ENCODE measurements around the gene SDK1.

The SDK1 gene

DNA sequence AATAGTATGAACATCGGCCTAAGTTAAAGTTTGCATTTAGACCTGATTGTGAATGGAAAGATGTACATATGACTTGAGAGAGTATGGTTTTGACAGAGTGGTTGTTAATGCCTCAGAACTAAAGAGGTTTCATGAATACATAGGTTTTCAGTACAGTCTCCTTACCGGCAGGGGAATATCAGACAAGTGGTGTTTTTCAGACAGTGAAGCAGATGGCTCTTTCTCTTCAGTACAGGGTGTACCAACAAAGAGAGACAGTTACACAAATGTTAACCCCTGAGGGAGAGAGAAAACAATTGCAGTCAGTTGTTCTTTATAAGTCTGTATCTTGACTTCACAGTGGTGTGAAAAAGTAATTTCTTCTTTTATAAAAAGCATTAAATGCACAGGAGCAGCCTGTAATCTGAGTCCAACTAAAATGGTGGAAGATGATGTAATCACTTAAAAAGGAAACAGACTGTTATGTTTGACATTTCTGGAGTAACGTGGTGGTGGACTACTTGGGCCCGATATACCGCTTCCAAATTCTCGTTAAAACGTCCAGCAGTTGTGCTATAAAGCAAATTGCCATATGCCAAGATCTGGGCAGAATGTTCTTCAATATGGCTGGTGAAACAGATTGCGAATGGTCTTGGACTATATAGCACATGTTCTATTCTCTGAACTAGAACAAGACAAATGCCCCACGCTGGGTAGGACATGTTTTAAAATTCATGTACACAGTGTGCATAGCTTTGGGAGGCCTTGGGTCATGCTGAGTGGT, 69.2 kb downstream of the SDK1 start:
- H3K9me3 Mint-ChIP-seq: no peaks in the 10 kb centered on the region
- H3K27me3 Mint-ChIP-seq (ENCODE audit: low read depth): no peaks in the 10 kb centered on the region
- no peak for TF ChIP-seq CTCF (IDR thresholded peaks at IDR 0.05; ENCODE audit: unreplicated experiment in 3 of 3)
- no peak overlapping the region for H3K4me3 Mint-ChIP-seq
- no peaks in the 10 kb centered on the region for H3K36me3 Mint-ChIP-seq (ENCODE audit: low read depth)
- no peak overlapping the region for H3K27ac Mint-ChIP-seq
- peaks cover 13% of the 10 kb centered on the region for H3K4me1 Mint-ChIP-seq

DNA sequence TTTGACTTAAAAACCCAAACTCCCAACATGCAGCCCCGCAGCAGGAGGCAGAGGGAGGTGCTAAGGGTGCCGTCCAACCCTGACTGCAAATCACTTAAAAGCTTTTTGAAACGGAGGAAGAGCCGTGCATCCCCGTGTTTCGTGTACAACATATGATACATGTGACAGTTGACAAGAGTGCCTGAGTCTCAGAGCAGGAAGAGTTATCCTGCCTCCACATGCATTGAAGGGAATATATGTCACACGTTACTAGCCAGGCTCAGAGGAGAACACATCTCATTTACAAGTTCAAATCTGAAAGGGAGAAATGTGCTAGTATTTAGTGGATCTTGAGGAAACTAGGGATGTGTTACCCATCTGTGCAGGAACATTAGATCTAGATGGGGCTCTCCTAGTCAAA, 69.9 kb downstream of the SDK1 start:
- Mint-ChIP-seq H3K36me3 (ENCODE audit: low read depth) (no peaks in the 10 kb centered on the region), H3K4me1 (peaks cover 13% of the 10 kb centered on the region), H3K27ac (no peak overlapping the region), H3K27me3 (ENCODE audit: low read depth) (no peaks in the 10 kb centered on the region), H3K4me3 (no peak overlapping the region), H3K9me3 (no peaks in the 10 kb centered on the region)
- no peak for TF ChIP-seq CTCF (IDR thresholded peaks at IDR 0.05; ENCODE audit: unreplicated experiment in 3 of 3)

GRCh38 chr7:3371601-3372000, 70.5 kb downstream of the SDK1 start:
- peaks cover 13% of the 10 kb centered on the region for H3K4me1 Mint-ChIP-seq
- no peaks in the 10 kb centered on the region for H3K9me3 Mint-ChIP-seq
- TF ChIP-seq CTCF (IDR thresholded peaks at IDR 0.05; ENCODE audit: unreplicated experiment in 3 of 3): no peak
- H3K27ac Mint-ChIP-seq: no peak overlapping the region
- no peaks in the 10 kb centered on the region for H3K27me3 Mint-ChIP-seq (ENCODE audit: low read depth)
- no peak overlapping the region for H3K4me3 Mint-ChIP-seq
- no peaks in the 10 kb centered on the region for H3K36me3 Mint-ChIP-seq (ENCODE audit: low read depth)

DNA sequence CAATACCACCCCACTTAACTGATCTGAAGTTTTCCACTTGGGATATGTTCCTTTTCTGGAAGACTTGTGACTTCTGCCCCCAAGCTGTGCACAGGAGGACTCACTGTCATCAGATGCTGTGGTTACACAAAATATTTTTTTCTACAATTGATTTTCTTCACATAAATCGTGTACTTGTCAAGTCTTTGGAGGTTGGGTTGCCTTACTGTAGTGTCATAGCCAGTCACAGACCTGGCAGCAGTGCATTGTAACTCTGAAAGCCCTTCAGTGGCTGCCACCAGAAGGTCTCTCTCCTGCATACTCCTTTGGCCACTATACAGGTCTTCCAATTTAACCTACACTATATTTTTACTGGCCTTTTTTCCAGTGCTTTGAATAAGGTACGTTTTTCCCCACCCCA, 73.2 kb downstream of the SDK1 start:
- TF ChIP-seq CTCF (IDR thresholded peaks at IDR 0.05; ENCODE audit: unreplicated experiment in 3 of 3): no peak
- no peak overlapping the region for H3K4me3 Mint-ChIP-seq
- peaks cover 2% of the 10 kb centered on the region for H3K27me3 Mint-ChIP-seq (ENCODE audit: low read depth)
- H3K27ac Mint-ChIP-seq: no peak overlapping the region
- peaks cover 22% of the 10 kb centered on the region for H3K4me1 Mint-ChIP-seq
- no peaks in the 10 kb centered on the region for H3K36me3 Mint-ChIP-seq (ENCODE audit: low read depth)
- no peaks in the 10 kb centered on the region for H3K9me3 Mint-ChIP-seq

DNA sequence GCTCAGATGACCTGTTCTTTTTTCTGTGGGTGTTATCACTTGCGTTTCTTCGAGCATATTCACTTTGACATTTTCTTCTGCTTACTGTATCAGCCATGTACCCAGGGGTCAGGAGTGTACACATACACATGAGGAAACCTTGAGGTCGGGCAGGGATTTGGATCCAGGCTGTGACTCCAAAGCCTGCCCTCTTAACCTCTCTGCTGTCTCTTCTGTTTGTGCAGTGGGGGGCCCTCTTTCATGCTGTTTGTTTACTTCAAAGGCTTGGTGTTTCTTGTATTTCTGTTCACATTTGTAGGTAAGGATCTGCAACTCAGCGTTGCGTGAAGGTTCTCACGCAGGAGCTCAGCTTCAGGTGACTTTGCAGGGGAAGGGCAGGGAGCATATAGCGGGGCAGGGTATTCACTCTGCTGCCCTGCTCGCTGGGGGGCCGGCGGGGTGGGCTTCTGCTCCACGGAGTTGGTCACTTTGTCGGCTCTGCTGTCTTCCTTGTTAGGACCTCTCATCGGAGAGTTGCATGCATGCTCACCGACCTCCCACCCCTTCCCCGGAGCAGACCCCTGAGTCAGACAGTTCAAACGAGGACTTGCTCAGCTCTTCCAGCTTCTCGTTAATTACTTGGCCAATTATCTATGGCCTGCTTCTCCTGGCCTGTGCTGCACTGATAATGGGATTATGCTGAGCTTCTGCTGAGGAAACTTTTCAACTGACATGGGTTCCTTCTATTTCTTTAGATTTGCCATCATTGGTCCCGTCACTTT, 77.5 kb downstream of the SDK1 start:
- H3K27me3 Mint-ChIP-seq (ENCODE audit: low read depth): peaks cover 4% of the 10 kb centered on the region
- no peak for TF ChIP-seq CTCF (IDR thresholded peaks at IDR 0.05; ENCODE audit: unreplicated experiment in 3 of 3)
- H3K36me3 Mint-ChIP-seq (ENCODE audit: low read depth): no peaks in the 10 kb centered on the region
- no peak overlapping the region for H3K4me3 Mint-ChIP-seq
- H3K27ac Mint-ChIP-seq: no peak overlapping the region
- peaks cover 16% of the 10 kb centered on the region for H3K4me1 Mint-ChIP-seq
- H3K9me3 Mint-ChIP-seq: no peaks in the 10 kb centered on the region

All from nephron (organoid).